Ovary (tissue), 9 donors: ENCODE results near the gene SOCS2. TPM values are rescaled to one million over a fixed set of nuclear protein-coding genes. Genes with fewer than 3 reads are reported as not detected.

Experiments used
- DNase-seq, 5 donors: peaks; one replicate each; pipeline ENCODE4 v3.0.0-alpha.2; 2019 to 2020
- H3K27ac ChIP-seq, 2 donors: fragments of 200-600 bp; one replicate each; pipeline versions ENCODE4 v1.5.1 to v1.8.0; 2019 to 2022
- H3K27me3 ChIP-seq: fragments of 200-600 bp; one replicate; pipeline ENCODE4 v1.8.0; 2022
- H3K36me3 ChIP-seq: fragments of 200-600 bp; sonication (generic); one replicate; pipeline ENCODE4 v1.5.1; 2019
- H3K4me1 ChIP-seq: one replicate; pipeline ENCODE4 v1.8.1; 2013; ENCODE audit warnings: mild to moderate bottlenecking, moderate library complexity; ENCODE audit not compliant: insufficient read depth
- H3K4me3 ChIP-seq: fragments of 200-600 bp; sonication (generic); one replicate; pipeline ENCODE4 v1.5.1; 2017
- H3K9me3 ChIP-seq, 2 donors: fragments of 200-600 bp in 1 of 2; sonication (generic) in 1 of 2; one replicate each; pipeline versions ENCODE4 v1.5.1 to v1.8.1; 2013 to 2019; ENCODE audit warnings: mild to moderate bottlenecking in 1 of 2, moderate library complexity in 1 of 2
- CTCF ChIP-seq, 3 donors: fragments of 450-650 bp in 2 of 3; fragments of 200-600 bp in 1 of 3; IDR thresholded peaks; one replicate each; pipeline versions ENCODE4 v1.5.1 to v1.8.0; 2016 to 2022; ENCODE audit warnings: antibody characterized with exemption in 3 of 3, mild to moderate bottlenecking in 1 of 3
- EP300 ChIP-seq: sonication (generic); formaldehyde crosslinking; IDR thresholded peaks from one replicate; pipeline ENCODE4 v1.6.1; 2017; ENCODE audit warnings: antibody characterized with exemption
- POLR2A ChIP-seq: fragments of 450-650 bp; IDR thresholded peaks from one replicate; pipeline ENCODE4 v1.6.1; 2017; ENCODE audit warnings: antibody characterized with exemption, mild to moderate bottlenecking, moderate library complexity
- WGBS, 3 donors: extraction: QIAGEN DNeasy Blood & Tissue Kit in 1 of 3; methylation state at CpG; one replicate each; pipeline versions ENCODE4 v1.1.5 to v1.1.7; 2013 to 2017; 5-methylcytosine and 5-hydroxymethylcytosine counted together
- intact Hi-C, 4 donors: fragments of 100-400 bp; cut with DNase I; formaldehyde crosslinking; loops; one replicate each; pipeline versions ENCODE4 v1.11.0 to v1.15.1; 2022 to 2023
- polyA plus RNA-seq, 2 donors: library from polyadenylated mRNA; stranded (reverse); fragments of 200-250 nt in 1 of 2; fragments of 350-450 nt in 1 of 2; fragmentation: Illumina TruSeq in 1 of 2; extraction: RNeasy Lipid Tissue Mini Kit (QIAGEN cat#74804) in 1 of 2; gene quantifications; one replicate each; pipeline ENCODE4 v1.2.3, GENCODE V29; 2013 to 2014
- total RNA-seq, 7 donors: library from RNA; depleted of rRNA in 2 of 7; stranded (reverse); fragments of >200 nt in 2 of 7; fragmentation: NEBNext Ultra II Directional in 3 of 7; extraction: Animal tissue kit (Norgen Biotek cat#: 25700) in 3 of 7; gene quantifications; one replicate each; pipeline versions ENCODE4 v1.1.0 to v1.2.4, GENCODE V29; 2016 to 2023
- donor health status: DM: no; HTN: no; CAD: no; lungs with moderate emphysema.
- donor health status: DM: no; HTN: no; CAD: no.
- donor health status: Bipolar disorder and iron deficiency.
- donor health status: DM: yes; HTN: yes; CAD: no.
- donor health status: DM: no; HTN: no; CAD: no.
- donor health status: DM: yes; HTN: yes; CAD: no.

SOCS2 gene
- total and polyA plus RNA-seq, 9 donors = 10.0 to 67.9 (median 21.0) TPM

GRCh38 chr12:93572712-93573551 is 457 bp downstream of the SOCS2 start:
- H3K9me3 ChIP-seq = no peaks in the 10 kb centered on the region
- peaks cover 2% of the 10 kb centered on the region for H3K4me1 ChIP-seq
- H3K27ac ChIP-seq = peak overlapping the region; percentile 18 to 89
- WGBS, 3 donors = 1 to 2% (median 1%) methylated on average over 57 to 75 of the region's 75 CpGs
- peak overlapping the region; percentile 91 for H3K4me3 ChIP-seq
- TF ChIP-seq EP300 (no peak), POLR2A (no peak), CTCF (IDR thresholded peaks at IDR 0.05) (no peak)
- H3K27me3 ChIP-seq = no peaks in the 10 kb centered on the region
- H3K36me3 ChIP-seq = no peaks in the 10 kb centered on the region
- DNase-seq = peak; percentile 25 to 58 (median 37)
- intact Hi-C loops = loop anchor here (5.0 to 10.0 kb wide), 6 partner anchors 102 to 502 kb away; partner anchors contain the start of gene CRADD (in 2 of the 4)

DNA sequence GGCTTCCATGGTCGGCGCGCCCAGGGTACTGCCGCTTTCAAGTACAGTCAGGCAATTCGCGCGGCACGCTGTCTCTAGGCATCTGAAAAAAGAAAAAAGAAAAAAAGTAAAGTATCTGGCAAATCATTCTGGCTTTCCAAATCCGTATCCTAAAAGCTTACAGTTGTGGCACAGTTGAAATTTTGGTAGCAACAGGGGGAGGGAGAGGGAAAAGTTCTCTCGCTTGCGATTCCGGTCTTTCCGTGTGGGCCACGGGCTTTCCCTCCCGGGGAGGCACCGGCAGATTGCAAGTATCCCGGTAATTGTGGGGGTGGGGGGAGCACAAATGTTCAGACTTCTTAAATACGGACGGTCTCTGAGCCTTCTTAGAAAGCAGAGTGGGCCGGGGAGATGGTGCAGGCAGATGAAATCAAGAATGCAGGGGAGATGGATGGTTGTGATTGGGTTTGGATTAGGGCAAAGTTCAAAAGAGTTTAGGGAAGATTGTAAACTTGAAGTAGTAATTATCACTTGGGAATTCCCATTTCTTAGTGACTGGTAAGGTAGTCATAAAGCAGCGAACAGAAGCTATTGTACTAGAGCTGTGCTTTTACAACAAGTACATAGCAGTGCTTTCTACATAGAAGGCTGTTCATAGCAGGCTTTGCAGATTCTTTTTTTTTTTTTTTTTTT is 1.2 kb downstream of the SOCS2 start:
- peak overlapping the region in 1 of 2 donors; percentile 89 for H3K27ac ChIP-seq
- H3K27me3 ChIP-seq = no peaks in the 10 kb centered on the region
- intact Hi-C loops = loop anchor here (5.0 to 10.0 kb wide), 6 partner anchors 101 to 501 kb away; partner anchors contain the start of gene CRADD (in 2 of the 4)
- no peaks in the 10 kb centered on the region for H3K36me3 ChIP-seq
- H3K4me3 ChIP-seq = peak overlapping the region; percentile 91
- H3K9me3 ChIP-seq = no peaks in the 10 kb centered on the region
- H3K4me1 ChIP-seq = peaks cover 2% of the 10 kb centered on the region
- 8 to 15% (median 11%) methylated on average over 21 of the region's 21 CpGs for WGBS, 3 donors
- TF ChIP-seq POLR2A = no peak
- TF ChIP-seq CTCF (IDR thresholded peaks at IDR 0.05) = no peak
- TF ChIP-seq EP300 = no peak
- DNase-seq = peak in 3 of 5 donors; percentile 21 to 30 (median 29)

DNA sequence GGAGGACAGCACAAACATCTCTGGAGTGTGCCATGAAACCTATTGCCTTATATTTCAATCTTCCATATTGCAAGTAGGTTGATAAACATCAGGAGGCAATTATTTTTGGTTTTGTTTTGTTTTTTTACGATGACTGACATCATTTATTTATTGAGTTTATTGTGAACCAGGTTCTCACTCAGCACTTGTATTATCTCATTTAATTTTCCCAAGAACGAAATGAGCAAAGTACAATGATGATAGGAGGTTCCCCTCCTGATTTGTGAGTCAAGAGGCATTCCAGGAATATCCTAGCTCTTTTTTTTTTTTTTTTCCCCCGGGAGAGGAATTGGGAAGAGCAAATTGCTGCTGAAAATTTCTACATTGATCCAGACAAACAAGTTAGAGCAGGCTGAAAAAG is 4.7 kb downstream of the SOCS2 start:
- WGBS, 3 donors = 59 to 71% (median 66%) methylated on average over 3 of the region's 3 CpGs
- H3K4me3 ChIP-seq = no peak overlapping the region
- H3K36me3 ChIP-seq = no peaks in the 10 kb centered on the region
- no peaks in the 10 kb centered on the region for H3K27me3 ChIP-seq
- peaks cover 2% of the 10 kb centered on the region for H3K4me1 ChIP-seq
- TF ChIP-seq EP300 (no peak), POLR2A (no peak), CTCF (IDR thresholded peaks at IDR 0.05) (no peak)
- H3K9me3 ChIP-seq = no peaks in the 10 kb centered on the region
- intact Hi-C loops = loop anchor here in 2 of 4 donors (10.0 kb wide), 2 partner anchors 98 to 498 kb away; partner anchors contain the start of gene CRADD (in 1 of the 2)
- no peak for DNase-seq
- H3K27ac ChIP-seq = no peak overlapping the region

- DNase-seq = no peak
- TF ChIP-seq CTCF (IDR thresholded peaks at IDR 0.05) (no peak), EP300 (no peak), POLR2A (no peak)
- Histone ChIP-seq H3K4me1 (peaks cover 2% of the 10 kb centered on the region), H3K27me3 (no peaks in the 10 kb centered on the region), H3K4me3 (no peak overlapping the region), H3K27ac (no peak overlapping the region), H3K36me3 (no peaks in the 10 kb centered on the region), H3K9me3 (no peaks in the 10 kb centered on the region)
- WGBS, 3 donors = 84 to 97% (median 91%) methylated on average over 5 of the region's 5 CpGs
- intact Hi-C loops = loop anchor here in 2 of 4 donors (10.0 kb wide), 2 partner anchors 97 to 497 kb away; partner anchors contain the start of gene CRADD (in 1 of the 2)
Measured at GRCh38 chr12:93578221-93578620, 5.7 kb downstream of the SOCS2 start.
